AG04449 (cell line): ENCODE measurements around the gene PI4KB.
A peak's percentile ranks its signal among the peaks of the same experiment; 100 is the strongest.
"Not testable (repeated sequence)": the region's sequence is repeated elsewhere in the genome, so short reads cannot be mapped to it uniquely, and the experiment has no call there.

ENCODE experiments used
- CTCF ChIA-PET: fragments of 350-600 bp; formaldehyde crosslinking; extraction: SDS; loops from one replicate; lab custom pipeline; 2021; ENCODE audit warnings: antibody characterized with exemption; lab: Yijun Ruan, JAX
- POLR2A ChIA-PET: fragments of 400-600, 350-600 bp; formaldehyde crosslinking; extraction: SDS; loops from one replicate; lab custom pipeline; 2020; ENCODE audit warnings: antibody characterized with exemption, inconsistent platforms; lab: Yijun Ruan, JAX
- DNase-seq: peaks from one replicate; pipeline ENCODE4 v3.0.0-alpha.2; 2010; ENCODE audit warnings: low read depth, low spot score
- H3K4me3 ChIP-seq: 2 replicates; pipeline ENCODE4 v1.5.1; 2011; ENCODE audit warnings: low read depth, mild to moderate bottlenecking, control low read depth, low read length
- CTCF ChIP-seq: IDR thresholded peaks from one replicate; pipeline ENCODE4 v1.5.1; 2011; ENCODE audit warnings: mild to moderate bottlenecking, moderate library complexity, low read length, control low read depth, inconsistent platforms; ENCODE audit not compliant: insufficient read depth; ENCODE audit errors: missing control alignments

The PI4KB gene

GRCh38 chr1:151281969-151282882 is 45.0 kb downstream of the PI4KB start, which contains the start of gene ZNF687:
ZNF687 (plus strand) TSS chr1:151282299; CDS start chr1:151286292, 3,993 bp downstream.
- no peak for TF ChIP-seq CTCF
- peak; percentile 100 for DNase-seq
- POLR2A ChIA-PET: interaction anchor here (0.6 to 3.0 kb wide), 14 partner anchors 11 to 627 kb away, joined by 3 to 24 read pairs (median 4); partner anchors contain the start of genes PI4KB, PSMB4, PSMD4 and THEM4
- peak within 1 kb of the TSS; percentile 97 for H3K4me3 ChIP-seq
- CTCF ChIA-PET: interaction anchor here (0.7 to 7.7 kb wide), 12 partner anchors 10 to 452 kb away, joined by 3 to 57 read pairs (median 5); no protein-coding TSS in a partner anchor

GRCh38 chr1:151281225-151281968 is 45.8 kb downstream of the PI4KB start:
- CTCF ChIA-PET: interaction anchor here (0.7 to 2.1 kb wide), 10 partner anchors 9 to 182 kb away, joined by 3 to 14 read pairs (median 4); partner anchors contain the start of gene PSMD4
- TF ChIP-seq CTCF: no peak
- POLR2A ChIA-PET: interaction anchor here (0.6 to 3.0 kb wide), 17 partner anchors 11 to 628 kb away, joined by 3 to 24 read pairs (median 4); partner anchors contain the start of genes LYSMD1, PI4KB, PSMB4 and PSMD4
- peak; percentile 72 for DNase-seq
- H3K4me3 ChIP-seq: peak overlapping the region; percentile 97

- POLR2A ChIA-PET: no interaction called here
These were observed 50.0 kb downstream of the PI4KB start for GRCh38 chr1:151277249-151277648.

GRCh38 chr1:151275341-151275740 is 51.9 kb downstream of the PI4KB start:
- CTCF ChIA-PET, POLR2A ChIA-PET, H3K4me3 ChIP-seq, DNase-seq: not testable (repeated sequence)

More at GRCh38 chr1:151277249-151277648, 50.0 kb downstream of the PI4KB start:
- DNase-seq: no peak
- TF ChIP-seq CTCF: no peak
- CTCF ChIA-PET: interaction anchor here (1.4 kb wide), 1 partner anchor 27 kb away, joined by 3 read pairs; no protein-coding TSS in a partner anchor
- H3K4me3 ChIP-seq: no peak overlapping the region

- ChIA-PET POLR2A (no interaction called here), CTCF (interaction anchor here (1.3 kb wide), 1 partner anchor 12 kb away, joined by 3 read pairs; no protein-coding TSS in a partner anchor)
- TF ChIP-seq CTCF: no peak
- DNase-seq: no peak
- no peak overlapping the region for H3K4me3 ChIP-seq
These were observed 53.2 kb downstream of the PI4KB start for GRCh38 chr1:151273924-151274466.

- POLR2A ChIA-PET: interaction anchor here (1.1 kb wide), 1 partner anchor 13 kb away, joined by 5 read pairs; the partner anchor contains the start of gene PSMD4
- TF ChIP-seq CTCF: no peak
- CTCF ChIA-PET: interaction anchor here (1.4 to 1.6 kb wide), 2 partner anchors 11 to 72 kb away, joined by 3 to 5 read pairs; no protein-coding TSS in a partner anchor
- DNase-seq: no peak
- no peak overlapping the region for H3K4me3 ChIP-seq
These were observed 59.5 kb downstream of the PI4KB start for GRCh38 chr1:151267760-151268159.
